LHCN-M2 (cell line): Measurements from ENCODE around the gene GATB. TPM values are rescaled to one million over a fixed set of nuclear protein-coding genes. Genes with fewer than 3 reads are reported as not detected.

Experiments used
- DNase-seq: peaks from one replicate; pipeline ENCODE4 v3.0.0-alpha.2; 2012; ENCODE audit warnings: low read depth
- total RNA-seq: library from RNA; depleted of rRNA; stranded (reverse); fragments of >200 nt; gene quantifications from 2 replicates; pipeline ENCODE4 v1.2.3, GENCODE V29; 2014

Gene GATB
- total RNA-seq, 1 experiment from 2014 or later = 25.6 TPM

DNA sequence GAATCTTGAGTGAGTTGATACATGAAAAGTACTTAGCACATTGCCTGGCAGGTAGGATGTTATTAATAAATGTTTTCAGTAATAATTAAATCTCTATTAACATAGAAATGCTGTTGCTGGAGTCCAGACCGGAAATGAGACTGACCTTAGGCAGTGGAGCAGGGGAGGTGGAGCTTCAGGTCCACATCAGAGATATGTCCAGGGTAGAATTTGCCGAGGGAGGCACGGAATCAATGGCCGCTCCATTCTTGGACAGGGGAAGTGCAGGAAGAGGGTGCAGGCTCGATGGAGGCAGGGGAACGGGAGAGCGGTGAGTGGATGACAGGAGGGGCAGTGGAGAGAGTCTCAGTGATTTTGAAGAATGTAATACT, 107.3 kb downstream of the GATB start:
- DNase-seq = no peak

DNA sequence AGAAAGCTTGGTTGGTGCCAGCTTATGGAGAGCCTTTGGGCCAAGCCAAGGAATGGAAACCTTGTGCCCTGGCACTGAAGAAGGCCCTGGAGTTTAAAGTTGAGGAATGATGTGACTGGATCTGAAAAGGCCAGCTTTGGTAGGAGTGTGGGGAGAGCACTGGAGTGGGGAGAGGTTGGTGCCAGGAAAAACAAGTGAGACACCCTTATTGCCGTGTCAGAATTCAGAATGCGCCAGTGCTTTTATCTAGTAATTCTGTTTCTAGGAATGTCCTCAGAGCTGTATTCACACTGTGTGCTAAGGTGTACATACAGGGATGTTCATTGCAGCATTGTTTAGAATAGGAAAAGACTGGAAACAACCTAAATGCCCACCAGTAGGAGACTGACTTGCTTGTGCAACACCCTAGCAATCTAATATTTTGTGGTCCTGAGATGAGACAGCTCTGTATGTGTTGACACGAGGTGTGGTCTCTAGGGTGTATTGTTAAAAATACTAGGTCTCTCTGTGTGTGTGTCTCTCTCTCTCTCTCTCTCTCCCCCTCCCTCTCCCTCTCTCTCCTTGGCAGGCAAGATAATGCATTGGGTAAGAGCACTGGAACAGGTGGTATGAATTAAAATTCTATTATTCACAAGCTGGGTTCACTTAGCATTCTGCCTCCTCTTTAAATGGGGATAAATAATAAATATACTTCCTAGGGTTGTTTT, 107.8 kb downstream of the GATB start:
- DNase-seq = peak; percentile 44

DNA sequence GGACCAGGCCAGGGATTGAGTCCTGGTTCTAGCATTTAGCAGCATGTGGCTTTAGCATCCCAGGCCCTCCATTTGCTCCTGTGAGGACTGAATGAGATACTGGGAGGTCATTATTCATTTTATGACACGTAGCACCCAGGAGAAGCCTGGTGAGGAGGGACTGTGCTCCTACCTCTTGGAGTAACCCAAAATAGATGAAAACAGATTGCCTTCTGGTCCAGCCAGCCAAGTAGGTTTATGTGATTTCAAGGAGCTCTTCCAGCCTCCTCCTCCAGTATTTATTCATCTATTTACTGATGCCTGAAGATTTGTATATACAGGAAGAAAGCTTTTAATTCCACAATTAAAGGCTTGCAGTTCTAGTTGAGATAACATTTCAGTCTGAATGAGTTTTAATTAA, 109.3 kb downstream of the GATB start:
- DNase-seq = no peak

DNA sequence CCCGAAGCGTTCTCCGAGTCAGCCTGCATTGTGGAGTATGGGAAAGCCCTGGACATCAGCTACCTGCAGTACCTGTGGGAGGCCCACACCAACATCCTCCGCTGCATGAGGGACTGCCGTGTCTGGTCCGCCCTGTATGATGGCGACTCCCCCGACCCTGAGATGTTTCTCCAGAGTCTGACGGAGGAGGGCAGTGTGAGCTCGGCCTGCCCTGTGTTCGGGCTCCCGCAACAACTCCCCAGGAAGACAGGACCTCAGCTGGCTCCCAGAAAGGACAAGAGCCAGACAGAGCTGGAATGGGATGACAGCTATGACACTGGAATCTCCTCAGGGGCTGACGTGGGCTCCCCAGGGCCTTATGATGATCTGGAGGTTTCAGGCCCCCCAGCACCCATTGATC, 111.3 kb downstream of the GATB start:
- DNase-seq = no peak

DNA sequence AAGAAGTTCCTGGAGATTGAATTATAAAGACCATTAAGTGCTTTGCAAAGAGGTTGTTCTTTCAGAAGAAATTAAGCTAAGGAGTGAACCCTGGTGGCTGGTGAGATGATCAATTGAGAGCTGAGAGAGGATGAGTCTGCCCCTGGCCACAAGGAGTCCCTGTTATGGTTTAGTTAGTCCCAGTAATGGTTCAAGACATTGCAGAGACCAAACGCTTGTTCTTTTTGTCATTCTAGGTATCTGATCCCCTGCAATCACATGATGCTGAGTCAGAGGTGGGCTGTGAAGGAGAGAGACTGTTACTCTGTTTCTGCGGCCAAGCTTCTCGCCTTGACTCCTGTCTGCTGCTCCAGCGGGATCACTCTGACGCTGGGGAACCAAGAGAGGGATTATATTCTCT, 114.5 kb downstream of the GATB start:
- DNase-seq = no peak

DNA sequence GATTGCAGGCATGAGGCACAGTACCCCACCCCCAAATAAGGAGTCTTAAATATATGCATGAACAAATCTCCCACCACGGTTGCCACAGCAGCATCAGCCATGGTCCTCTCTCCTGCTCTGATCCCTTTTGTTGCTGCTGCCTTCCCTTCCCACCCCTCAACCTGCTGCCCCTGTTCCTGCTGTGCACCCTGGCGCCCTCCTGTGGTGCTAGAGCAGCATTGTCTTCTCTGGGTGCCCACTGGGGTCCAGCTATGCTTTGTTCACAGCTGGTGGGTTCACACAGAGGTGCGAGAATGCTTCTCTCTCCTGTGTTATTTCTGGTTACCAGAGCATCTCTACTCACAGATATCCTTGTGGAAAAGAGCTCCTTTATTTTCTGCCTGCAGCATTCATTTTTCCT, 116.2 kb downstream of the GATB start:
- peak; percentile 12 for DNase-seq

DNA sequence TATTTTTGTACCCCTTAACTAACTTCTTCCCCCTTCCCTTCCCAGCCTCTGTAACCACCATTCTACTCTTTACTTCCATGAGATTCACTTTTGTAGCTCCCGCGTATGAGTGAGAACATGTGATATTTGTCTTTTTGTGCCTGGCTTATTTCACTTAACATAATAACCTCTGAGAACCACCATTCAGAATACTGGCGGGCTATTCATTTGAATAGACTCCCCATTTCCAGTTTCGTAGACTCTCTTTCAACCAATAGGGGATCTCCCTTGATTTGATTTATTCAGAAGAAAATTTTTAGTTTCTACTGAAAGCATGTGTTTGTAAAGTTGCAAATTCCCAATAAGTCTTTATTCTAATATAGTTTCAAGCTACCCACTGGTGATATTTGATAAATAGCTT, 117.2 kb downstream of the GATB start:
- no peak for DNase-seq

DNA sequence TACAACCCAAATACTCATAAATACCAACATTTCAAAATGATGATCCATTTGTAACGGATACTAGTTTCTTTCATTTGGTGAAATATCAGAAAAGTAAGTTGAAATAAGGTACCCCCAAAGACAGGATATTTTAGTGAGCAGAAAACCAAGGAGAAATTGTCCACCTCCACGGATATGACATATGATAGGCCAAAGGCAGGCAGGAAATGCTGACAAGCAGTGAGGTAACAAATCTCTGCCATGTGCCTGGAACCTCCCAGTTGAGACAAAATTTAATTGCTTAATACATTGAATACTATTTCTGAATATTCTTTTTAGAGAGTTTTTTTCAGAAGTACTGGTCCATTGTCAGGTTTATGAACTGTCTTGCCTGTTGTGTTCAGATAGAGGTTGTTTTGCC, 118.8 kb downstream of the GATB start:
- DNase-seq = no peak

DNA sequence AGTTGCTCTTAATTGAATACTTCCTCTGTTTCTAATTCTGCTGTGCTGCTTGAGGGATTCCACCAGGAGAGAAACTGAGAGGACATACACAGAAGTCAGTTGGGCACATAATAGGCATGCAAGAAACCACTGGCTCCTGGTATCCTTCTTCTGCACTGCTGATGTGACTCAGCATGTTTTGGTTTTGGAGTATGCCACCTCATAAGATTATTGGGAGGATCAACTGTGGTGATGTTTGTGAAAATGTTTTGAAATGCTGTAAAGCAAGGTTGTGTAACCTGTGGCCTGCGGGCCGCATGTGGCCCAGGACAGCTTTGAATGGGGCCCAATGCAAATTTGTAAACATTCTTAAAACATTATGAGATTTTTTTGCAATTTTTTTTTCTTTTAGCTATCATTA, 119.6 kb downstream of the GATB start:
- DNase-seq = peak; percentile 84

DNA sequence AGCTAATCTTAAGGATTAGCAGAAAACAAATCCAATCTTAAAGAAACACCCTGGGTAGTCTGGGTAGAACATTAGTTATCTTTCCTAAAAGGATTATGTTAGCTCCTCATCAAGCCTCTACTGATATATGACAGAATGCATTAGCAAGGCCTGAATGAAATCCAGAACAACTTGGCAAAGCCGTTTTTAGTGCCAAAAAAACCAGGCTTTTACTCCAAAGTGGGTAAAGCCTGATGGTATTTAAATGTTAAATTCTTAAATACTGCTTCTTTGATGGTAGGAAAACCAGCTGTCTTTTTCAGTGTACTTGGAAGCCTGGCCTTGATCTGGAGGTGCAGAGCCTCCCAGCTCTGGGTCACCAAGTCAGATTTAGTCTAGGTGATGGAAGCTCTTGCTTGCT, 120.4 kb downstream of the GATB start:
- no peak for DNase-seq

DNA sequence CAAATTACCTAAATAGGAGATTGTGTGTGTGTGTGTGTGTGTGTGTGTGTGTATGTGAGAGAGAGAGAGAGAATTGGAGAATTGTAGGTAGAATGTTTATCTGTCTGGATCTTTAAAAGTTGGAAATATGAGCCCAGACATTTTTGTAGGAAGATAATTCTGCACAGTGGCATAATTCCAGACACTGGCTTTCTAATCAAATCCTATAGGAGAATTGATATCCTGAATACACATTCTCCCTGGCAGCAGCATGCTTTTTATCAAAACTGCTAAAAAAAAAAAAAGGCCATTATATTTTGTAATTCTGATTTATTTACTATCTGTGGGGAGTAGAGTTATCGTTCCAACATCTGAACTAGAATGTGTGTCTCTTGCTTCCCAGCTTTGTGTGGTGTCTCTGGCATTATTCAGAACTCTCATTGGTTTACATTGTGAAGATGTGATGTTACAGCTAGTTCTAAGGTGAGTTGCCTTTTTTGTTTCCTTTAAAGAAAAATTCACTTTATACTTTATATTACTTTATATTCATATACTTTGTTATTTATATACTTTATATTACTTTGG, 122.4 kb downstream of the GATB start:
- no peak for DNase-seq

DNA sequence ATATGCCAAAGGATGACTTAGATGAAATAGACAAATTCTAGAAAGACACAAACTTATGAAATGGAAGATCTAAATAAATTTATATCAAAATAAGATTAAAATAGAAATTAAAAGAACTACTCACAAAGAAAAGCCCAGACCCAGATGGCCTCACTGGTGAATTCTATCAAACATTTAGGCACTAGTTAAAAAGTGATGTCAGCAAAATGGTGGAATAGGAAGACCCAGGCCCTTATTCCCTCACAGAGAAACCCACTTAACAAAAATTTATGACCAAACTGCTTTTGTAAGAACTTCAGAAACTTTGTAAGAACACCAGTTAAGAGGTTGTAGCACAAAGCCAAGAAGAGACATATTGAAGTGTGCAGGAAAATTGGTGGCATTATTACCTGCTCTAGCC, 129.5 kb downstream of the GATB start:
- no peak for DNase-seq

DNA sequence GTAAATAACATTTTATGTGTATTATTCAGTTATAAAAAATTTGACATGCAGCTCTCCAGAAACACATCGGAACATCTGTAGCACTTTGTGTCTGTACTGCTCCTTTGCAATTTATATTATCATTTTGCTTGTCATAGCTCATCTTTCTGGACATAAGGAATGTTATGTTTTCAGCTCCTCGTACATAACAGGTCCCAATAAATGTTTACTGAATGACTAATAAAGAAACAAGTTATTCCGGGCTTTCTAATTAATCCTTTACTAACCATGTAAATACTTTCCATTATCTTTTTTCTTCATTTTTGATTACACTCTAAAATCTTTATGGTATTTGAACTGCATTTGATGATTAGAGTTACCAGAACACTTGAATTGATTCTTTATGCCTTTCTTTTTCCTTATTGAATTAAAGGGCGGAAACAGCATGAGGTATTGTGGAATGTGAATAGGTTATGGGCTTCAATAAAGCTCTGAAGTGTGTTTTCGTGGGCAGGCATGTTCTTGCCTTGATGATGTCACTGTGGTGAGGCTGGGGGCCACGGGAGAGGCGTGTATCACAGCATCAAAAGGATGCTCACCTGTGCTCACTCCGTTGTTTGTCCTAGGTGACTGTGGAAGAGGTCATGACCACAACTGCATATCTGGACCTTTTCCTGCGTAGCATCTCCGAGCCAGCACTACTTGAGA, 131.6 kb downstream of the GATB start:
- no peak for DNase-seq

DNA sequence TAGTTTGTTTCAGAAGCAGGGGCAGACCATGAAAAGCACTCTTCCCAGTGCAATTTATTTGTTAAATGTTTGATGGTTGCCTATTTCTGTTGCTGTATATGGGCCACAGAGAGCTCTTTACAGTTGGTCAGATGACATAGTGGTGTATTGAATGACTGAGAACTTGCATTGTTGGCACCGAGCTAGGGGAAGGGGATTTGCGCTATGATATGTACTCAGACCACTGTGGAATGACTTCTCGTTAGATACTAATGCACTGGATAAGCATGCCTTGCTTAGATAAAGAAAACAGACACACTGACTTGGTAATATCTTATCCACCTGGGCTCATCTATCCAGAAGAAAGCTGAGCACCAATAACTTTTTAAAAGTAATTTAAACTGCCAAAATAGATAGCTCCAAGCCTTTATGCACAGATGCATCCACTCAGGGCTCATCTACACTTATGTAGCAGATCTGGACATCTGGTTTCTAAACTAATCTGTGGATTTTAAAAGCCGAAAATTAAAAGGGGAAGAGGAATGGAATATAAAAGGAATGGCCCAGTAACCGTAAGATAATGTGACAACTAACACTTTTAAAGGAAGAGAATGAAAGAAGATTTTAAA, 132.7 kb downstream of the GATB start:
- DNase-seq = no peak

DNA sequence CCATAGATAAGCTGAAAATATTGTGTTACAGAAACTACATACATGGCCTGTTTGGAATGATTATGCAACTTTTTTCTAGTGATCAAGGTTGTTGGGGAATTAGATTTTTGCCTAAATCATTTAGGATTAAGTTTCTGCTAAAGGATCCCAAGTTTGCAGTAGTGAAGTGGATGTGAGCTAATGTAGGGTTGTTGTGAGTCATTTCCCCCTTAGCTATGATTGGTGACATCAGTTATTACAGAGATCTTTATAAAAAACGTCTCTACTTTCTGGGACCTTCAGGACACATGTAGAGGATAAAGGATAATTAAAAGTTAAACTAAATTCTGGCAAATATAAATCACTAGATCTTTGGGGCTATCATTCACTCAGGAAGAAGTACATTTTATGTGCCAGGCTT, 133.3 kb downstream of the GATB start:
- DNase-seq = peak; percentile 23

DNA sequence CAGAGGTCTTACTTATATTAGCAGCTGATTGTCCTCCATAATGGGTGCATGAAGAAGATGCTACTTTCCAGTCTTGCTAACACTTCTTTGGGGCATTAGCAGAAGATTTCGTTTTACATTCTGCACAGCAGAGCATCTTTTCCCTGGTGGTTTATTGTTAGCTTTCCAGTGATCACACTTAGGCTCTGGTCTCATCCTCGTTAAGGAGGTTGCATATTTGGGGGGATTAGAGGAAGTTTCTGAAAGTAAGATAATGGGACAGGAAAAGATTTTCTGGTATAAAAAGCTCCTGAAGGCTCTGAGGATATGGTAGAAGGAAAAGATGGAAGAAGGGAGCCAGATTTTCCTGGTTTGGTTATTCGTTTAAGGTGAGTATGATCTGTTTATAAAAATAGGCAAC, 134.1 kb downstream of the GATB start:
- DNase-seq = no peak

DNA sequence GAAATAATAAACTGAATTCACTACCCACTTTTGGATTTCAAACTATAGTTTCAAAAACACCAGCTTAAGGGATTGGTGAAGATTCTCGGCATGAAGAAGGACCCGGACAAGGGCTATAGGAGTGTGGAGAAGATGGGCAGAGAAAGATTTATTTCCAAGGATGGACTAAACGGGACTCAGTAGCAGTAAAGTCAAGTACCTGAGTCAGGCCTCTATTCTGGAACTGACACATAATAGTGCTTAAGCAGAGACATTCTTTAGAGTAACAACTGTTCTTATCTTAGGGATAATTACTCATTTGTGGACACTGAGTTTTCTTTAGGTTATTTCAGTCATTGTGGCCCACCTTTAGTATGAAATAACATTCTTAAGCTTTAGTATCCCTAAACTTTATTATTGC, 134.6 kb downstream of the GATB start:
- DNase-seq = no peak

DNA sequence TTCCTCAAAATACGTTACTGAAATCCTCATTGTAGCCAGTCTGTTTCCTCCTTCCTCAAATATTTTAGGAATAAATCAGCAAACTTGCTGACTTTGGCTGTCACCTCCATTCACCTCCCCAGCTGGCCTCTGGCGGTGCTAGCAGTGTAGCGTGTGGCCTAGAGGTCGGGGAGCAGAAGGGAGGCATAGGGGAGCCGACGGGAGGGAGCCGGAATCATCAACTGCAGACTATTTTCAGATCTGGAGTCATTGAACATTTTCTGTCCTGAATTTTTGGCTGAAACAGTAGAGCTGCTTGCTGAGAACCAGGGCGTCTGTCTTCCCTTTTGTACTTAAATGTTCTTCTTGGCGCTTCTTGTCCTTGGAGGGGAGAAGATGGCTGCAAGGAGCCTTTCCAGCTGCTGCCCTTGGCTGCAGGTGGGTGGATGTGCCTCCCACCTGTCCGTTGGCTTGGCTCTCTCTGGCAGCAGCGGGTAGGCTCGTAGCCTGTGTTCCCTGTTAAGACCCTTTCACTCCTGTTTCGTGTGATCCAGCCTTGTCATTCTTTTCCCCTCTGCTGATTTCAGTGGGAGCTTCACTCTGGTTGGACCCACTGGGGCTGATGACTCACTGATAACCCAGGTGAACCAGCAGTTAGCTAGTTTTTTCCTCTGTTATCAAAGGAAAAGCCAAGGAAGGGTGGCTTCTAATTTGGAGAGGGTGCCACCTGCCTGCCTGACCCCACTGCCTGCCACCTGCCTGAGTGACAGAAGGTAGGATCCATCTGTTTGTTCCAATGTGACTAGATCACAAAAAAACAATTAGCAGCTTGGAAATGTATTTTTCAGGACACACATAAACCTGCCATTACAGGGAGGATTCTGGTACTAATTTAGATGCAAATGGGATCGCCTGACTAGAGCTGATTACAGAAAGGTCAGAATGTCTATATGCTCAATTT, 135.9 kb downstream of the GATB start:
- no peak for DNase-seq
